Loucy (cell line): ENCODE data around the gene ZFHX3.
A peak's percentile ranks its signal among the peaks of the same experiment; 100 is the strongest.

Source experiments
- H2AFZ ChIP-seq: fragments of 200-600 bp; sonication (generic); 2 replicates; pipeline ENCODE4 v1.6.0; 2016; ENCODE audit warnings: antibody characterized with exemption, mild to moderate bottlenecking, low read length, moderate library complexity
- H3F3A ChIP-seq: fragments of 200-600 bp; 2 replicates; pipeline ENCODE4 v1.6.0; 2016; ENCODE audit warnings: antibody characterized with exemption, low read depth, mild to moderate bottlenecking
- H3K27me3 ChIP-seq: fragments of 200-600 bp; sonication (generic); 2 replicates; pipeline ENCODE4 v1.6.1; 2014; ENCODE audit warnings: low read length, mild to moderate bottlenecking; ENCODE audit not compliant: insufficient read depth, poor library complexity, severe bottlenecking
- H3K36me3 ChIP-seq: fragments of 200-600 bp; sonication (generic); 2 replicates; pipeline ENCODE4 v1.6.1; 2016; ENCODE audit warnings: low read length; ENCODE audit not compliant: insufficient read depth
- H3K4me1 ChIP-seq: fragments of 200-600 bp; sonication (generic); 2 replicates; pipeline ENCODE4 v1.5.1; 2014; ENCODE audit warnings: low read length, mild to moderate bottlenecking; ENCODE audit not compliant: insufficient read depth, poor library complexity, severe bottlenecking
- H3K4me2 ChIP-seq: fragments of 200-600 bp; sonication (generic); 2 replicates; pipeline ENCODE4 v1.6.0; 2014; ENCODE audit warnings: antibody characterized with exemption, low read length, low read depth, mild to moderate bottlenecking; ENCODE audit not compliant: poor library complexity, severe bottlenecking
- H3K4me3 ChIP-seq: fragments of 200-600 bp; sonication (generic); 2 replicates; pipeline ENCODE4 v1.5.1; 2014; ENCODE audit warnings: low read length, mild to moderate bottlenecking, mixed read lengths; ENCODE audit not compliant: poor library complexity, severe bottlenecking
- H3K79me2 ChIP-seq: fragments of 200-600 bp; sonication (generic); 2 replicates; pipeline ENCODE4 v1.6.1; 2014; ENCODE audit warnings: low read length; ENCODE audit not compliant: insufficient read depth
- H3K9ac ChIP-seq: fragments of 200-600 bp; sonication (generic); 2 replicates; pipeline ENCODE4 v1.6.0; 2014; ENCODE audit warnings: mild to moderate bottlenecking, low read depth, low read length, moderate library complexity; ENCODE audit not compliant: poor library complexity, severe bottlenecking
- H3K9me2 ChIP-seq: fragments of 200-600 bp; sonication (generic); replicated peaks from 2 replicates; pipeline ENCODE4 v1.6.1; 2016; ENCODE audit warnings: low read depth, low read length, mixed read lengths
- H3K9me3 ChIP-seq: fragments of 200-600 bp; sonication (generic); 2 replicates; pipeline ENCODE4 v1.6.1; 2014; ENCODE audit warnings: mild to moderate bottlenecking, antibody characterized with exemption, low read length, low read depth; ENCODE audit not compliant: insufficient read depth
- H4K20me1 ChIP-seq: fragments of 200-600 bp; sonication (generic); 2 replicates; pipeline ENCODE4 v1.6.0; 2014; ENCODE audit warnings: antibody characterized with exemption, low read length, mild to moderate bottlenecking; ENCODE audit not compliant: insufficient read depth, poor library complexity, severe bottlenecking
- CTCF ChIP-seq: fragments of 200-600 bp; sonication (generic); conservative IDR thresholded peaks from 2 replicates; pipeline ENCODE4 v1.5.1; 2014; ENCODE audit warnings: mild to moderate bottlenecking, antibody characterized with exemption, low read length
- EZH2phosphoT487 ChIP-seq: fragments of 200-600 bp; IDR thresholded peaks from 2 replicates; pipeline ENCODE4 v1.6.1; 2018; ENCODE audit warnings: antibody characterized with exemption, mild to moderate bottlenecking, moderate library complexity, borderline replicate concordance

ZFHX3 gene

DNA sequence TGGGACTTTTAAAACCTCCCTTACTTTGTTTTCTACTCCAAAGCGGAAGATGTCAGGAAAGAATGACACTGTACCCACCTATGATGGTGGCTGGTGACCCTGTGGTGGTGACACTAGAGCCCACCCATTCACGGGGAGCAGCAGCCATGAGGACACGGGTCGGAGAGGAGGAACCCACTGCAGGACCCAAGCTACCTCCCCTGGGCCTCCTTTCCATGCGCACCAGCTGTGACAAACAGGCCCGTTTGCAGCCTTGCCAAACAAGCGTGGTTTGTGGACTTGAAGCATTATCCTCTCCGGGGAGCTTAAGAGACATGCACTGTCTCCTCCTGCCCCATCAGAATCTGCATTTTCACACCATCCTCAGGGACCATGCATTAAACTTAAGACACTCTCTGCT, 85.6 kb downstream of the ZFHX3 start:
- H3K27me3 ChIP-seq, result no peaks in the 10 kb centered on the region
- TF ChIP-seq CTCF (no peak), EZH2phosphoT487 (no peak)
- H3K9me3 ChIP-seq, result no peaks in the 10 kb centered on the region
- H4K20me1 ChIP-seq, result no peaks in the 10 kb centered on the region
- no peaks in the 10 kb centered on the region for H3F3A ChIP-seq
- H3K9ac ChIP-seq, result no peak overlapping the region
- no peak overlapping the region for H2AFZ ChIP-seq
- H3K36me3 ChIP-seq, result peaks cover 5% of the 10 kb centered on the region; the same call in 1 of the 2 replicates
- no peak overlapping the region for H3K4me3 ChIP-seq
- H3K79me2 ChIP-seq, result no peaks in the 10 kb centered on the region; the same call in 1 of the 2 replicates
- H3K4me2 ChIP-seq, result no peak overlapping the region
- H3K9me2 ChIP-seq, result no peaks in the 10 kb centered on the region
- H3K4me1 ChIP-seq, result no peaks in the 10 kb centered on the region

- TF ChIP-seq EZH2phosphoT487 (no peak), CTCF (no peak)
- Histone ChIP-seq H3K79me2 (no peaks in the 10 kb centered on the region; the same call in 1 of the 2 replicates), H2AFZ (no peak overlapping the region), H3K36me3 (peaks cover 5% of the 10 kb centered on the region; the same call in 1 of the 2 replicates), H3K27me3 (no peaks in the 10 kb centered on the region), H3K4me3 (no peak overlapping the region), H3F3A (no peaks in the 10 kb centered on the region), H3K4me2 (no peak overlapping the region), H3K9me2 (no peaks in the 10 kb centered on the region), H3K4me1 (no peaks in the 10 kb centered on the region), H3K9me3 (no peaks in the 10 kb centered on the region), H4K20me1 (no peaks in the 10 kb centered on the region), H3K9ac (no peak overlapping the region)
Observed at GRCh38 chr16:72961863-72962262, 86.1 kb downstream of the ZFHX3 start.

GRCh38 chr16:72961115-72961832, 86.7 kb downstream of the ZFHX3 start:
- Histone ChIP-seq H3K4me2 (no peak overlapping the region), H3K4me1 (no peaks in the 10 kb centered on the region), H3K9me3 (no peaks in the 10 kb centered on the region), H2AFZ (no peak overlapping the region), H3K4me3 (no peak overlapping the region), H3K79me2 (no peaks in the 10 kb centered on the region; the same call in 1 of the 2 replicates), H3K9ac (no peak overlapping the region), H3K9me2 (no peaks in the 10 kb centered on the region), H3K36me3 (peaks cover 5% of the 10 kb centered on the region; the same call in 1 of the 2 replicates), H4K20me1 (no peaks in the 10 kb centered on the region), H3F3A (no peaks in the 10 kb centered on the region), H3K27me3 (no peaks in the 10 kb centered on the region)
- TF ChIP-seq EZH2phosphoT487 (no peak), CTCF (peak; percentile 52)
